Activated naive CD8-positive, alpha-beta T cell treated with anti-CD3 and anti-CD28 coated beads, Interleukin-2, amount 50 U/mL, for 16 hours (primary cell): ENCODE data around the gene OR1K1.
A peak's percentile ranks its signal among the peaks of the same experiment; 100 is the strongest.
"Not testable (repeated sequence)": the region's sequence is repeated elsewhere in the genome, so short reads cannot be mapped to it uniquely, and the experiment has no call there.

Experiments
- DNase-seq: peaks from one replicate; pipeline ENCODE4 v3.0.0-alpha.2; 2020; ENCODE audit warnings: low read depth, low spot score

The OR1K1 gene

GRCh38 chr9:122800066-122801060 is at the start of gene OR1K1:
Gene OR1K1, plus strand, starts transcription at chr9:122800123. Its CDS starts 0 bp downstream, at chr9:122800123.
- DNase-seq, result no peak

- DNase-seq, result no peak
Measured at GRCh38 chr9:122754825-122755224, 45.1 kb upstream of the OR1K1 start.

GRCh38 chr9:122767817-122768216 is 32.1 kb upstream of the OR1K1 start:
- no peak for DNase-seq

GRCh38 chr9:122777052-122777451 is 22.9 kb upstream of the OR1K1 start:
- no peak for DNase-seq

GRCh38 chr9:122777935-122778627 is 21.8 kb upstream of the OR1K1 start:
- DNase-seq, result no peak

GRCh38 chr9:122779181-122779580 is 20.7 kb upstream of the OR1K1 start:
- DNase-seq, result no peak

- no peak for DNase-seq
Measured at GRCh38 chr9:122780026-122780425, 19.9 kb upstream of the OR1K1 start.

GRCh38 chr9:122781671-122782070 is 18.3 kb upstream of the OR1K1 start:
- no peak for DNase-seq

- no peak for DNase-seq
Measured at GRCh38 chr9:122785269-122785668, 14.7 kb upstream of the OR1K1 start.

GRCh38 chr9:122786338-122786737 is 13.6 kb upstream of the OR1K1 start:
- DNase-seq, result no peak

GRCh38 chr9:122788831-122789230 is 11.1 kb upstream of the OR1K1 start, which contains the start of gene OR5C1:
Gene OR5C1, plus strand, starts transcription at chr9:122788933. Its CDS starts 0 bp downstream, at chr9:122788933.
- no peak for DNase-seq

GRCh38 chr9:122789256-122790046 is 10.5 kb upstream of the OR1K1 start:
- no peak for DNase-seq

- no peak for DNase-seq
Measured at GRCh38 chr9:122791872-122792669, 7.9 kb upstream of the OR1K1 start.

- DNase-seq, result no peak
Measured at GRCh38 chr9:122797316-122798063, 2.4 kb upstream of the OR1K1 start.

- DNase-seq, result no peak
Measured at GRCh38 chr9:122806661-122807060, 6.7 kb downstream of the OR1K1 start.

GRCh38 chr9:122807271-122807900 is 7.5 kb downstream of the OR1K1 start:
- no peak for DNase-seq

GRCh38 chr9:122808141-122808540 is 8.2 kb downstream of the OR1K1 start:
- DNase-seq, result no peak

GRCh38 chr9:122809261-122809660 is 9.3 kb downstream of the OR1K1 start:
- DNase-seq, result not testable (repeated sequence)

- DNase-seq, result peak; percentile 52
Measured at GRCh38 chr9:122810306-122810946, 10.5 kb downstream of the OR1K1 start.
